Stomach (tissue), 9 donors: ENCODE results near the gene APP. TPM values are rescaled to one million over a fixed set of nuclear protein-coding genes. Genes with fewer than 3 reads are reported as not detected.

Experiments used
- DNase-seq, 2 donors: peaks; one replicate each; pipeline versions ENCODE4 v3.0.0 to v3.0.0-alpha.2; 2013 to 2019
- H3K27ac ChIP-seq, 5 donors: fragments of 200-600 bp in 4 of 5; sonication (generic) in 4 of 5; one replicate each; pipeline ENCODE4 v1.5.1; 2013 to 2019; ENCODE audit warnings: mild to moderate bottlenecking in 1 of 5, moderate library complexity in 1 of 5
- H3K27me3 ChIP-seq, 3 donors: fragments of 200-600 bp; sonication (generic); one replicate each; pipeline ENCODE4 v1.5.1; 2017 to 2019; ENCODE audit warnings: mixed run types in 1 of 3
- H3K36me3 ChIP-seq, 4 donors: fragments of 200-600 bp; sonication (generic); 1 replicate in 3 of 4; 2 replicates in 1 of 4; pipeline ENCODE4 v1.5.1; 2016 to 2019
- H3K4me1 ChIP-seq, 4 donors: fragments of 200-600 bp; sonication (generic); one replicate each; pipeline ENCODE4 v1.5.1; 2016 to 2019
- H3K4me3 ChIP-seq, 4 donors: fragments of 200-600 bp; sonication (generic) in 3 of 4; one replicate each; pipeline ENCODE4 v1.5.1; 2016 to 2019; ENCODE audit warnings: mild to moderate bottlenecking in 1 of 4
- H3K9me3 ChIP-seq, 4 donors: fragments of 200-600 bp; sonication (generic); one replicate each; pipeline ENCODE4 v1.5.1; 2016 to 2019
- CTCF ChIP-seq, 7 experiments: fragments of 450-650 bp in 4 of 7; fragments of 200-600 bp in 3 of 7; sonication (generic) in 3 of 7; IDR thresholded peaks; one replicate each; pipeline ENCODE4 v1.5.1; 2016 to 2019; ENCODE audit warnings: antibody characterized with exemption in 7 of 7, control low read depth in 2 of 7, mild to moderate bottlenecking in 1 of 7
- EP300 ChIP-seq: sonication (generic); formaldehyde crosslinking; IDR thresholded peaks from one replicate; pipeline ENCODE4 v1.6.1; 2017; ENCODE audit warnings: antibody characterized with exemption
- POLR2A ChIP-seq, 4 donors: fragments of 450-650 bp; IDR thresholded peaks; one replicate each; pipeline ENCODE4 v1.6.1; 2016; ENCODE audit warnings: antibody characterized with exemption in 4 of 4, control low read depth in 2 of 4, mild to moderate bottlenecking in 1 of 4, moderate library complexity in 1 of 4
- POLR2AphosphoS5 ChIP-seq, 3 donors: sonication (generic); formaldehyde crosslinking; IDR thresholded peaks; one replicate each; pipeline ENCODE4 v1.6.1; 2016; ENCODE audit warnings: antibody characterized with exemption in 3 of 3
- whole genome bisulfite sequencing, 5 donors: extraction: QIAGEN DNeasy Blood & Tissue Kit in 3 of 5; methylation state at CpG; one replicate each; pipeline versions ENCODE4 v1.1.5 to v1.1.7; 2013 to 2018; 5-methylcytosine and 5-hydroxymethylcytosine counted together
- intact Hi-C: fragments of 100-400 bp; cut with DNase I; formaldehyde crosslinking; loops from one replicate; pipeline ENCODE4 v1.15.1; 2023; ENCODE audit warnings: low total_unique reads
- polyA plus RNA-seq, 3 donors: library from polyadenylated mRNA; stranded (reverse); fragments of 200-250 nt; gene quantifications; one replicate each; pipeline ENCODE4 v1.2.3, GENCODE V29; 2013
- total RNA-seq, 5 donors: library from RNA; depleted of rRNA; stranded (reverse); fragments of >200 nt; gene quantifications; one replicate each; pipeline versions ENCODE4 v1.1.0 to v1.2.3, GENCODE V29; 2014 to 2016
- donor health status: healthy with polysubstance abuse.
- donor health status: Bipolar disorder and iron deficiency.
- donor health status: healthy.

The APP gene
- total and polyA plus RNA-seq, 8 donors = 41.2 to 408 (median 200) TPM

DNA sequence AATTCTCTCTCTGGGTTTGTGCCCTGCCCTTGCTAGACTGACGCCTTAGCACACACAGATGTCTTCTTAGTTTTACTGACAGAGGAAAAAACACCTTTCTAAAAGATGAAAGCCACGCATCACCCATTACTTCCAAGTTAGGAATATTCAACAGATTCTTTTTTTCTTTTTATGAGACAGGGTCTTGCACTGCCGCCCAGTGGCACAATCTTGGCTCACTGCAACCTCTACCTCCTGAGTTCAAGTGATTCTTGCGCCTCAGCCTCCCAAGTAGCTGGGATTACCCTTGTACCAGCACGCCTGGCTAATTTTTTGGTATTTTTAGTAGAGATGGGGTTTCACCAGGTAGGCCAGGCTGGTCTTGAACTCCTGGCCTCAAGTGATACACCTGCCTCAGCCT, 169.2 kb downstream of the APP start:
- H3K4me3 ChIP-seq = no peak overlapping the region
- no peaks in the 10 kb centered on the region for H3K9me3 ChIP-seq
- H3K36me3 ChIP-seq = peaks cover 0 to 21% (median 2%) of the 10 kb centered on the region in 4 donors
- H3K27me3 ChIP-seq = no peaks in the 10 kb centered on the region
- H3K4me1 ChIP-seq = peaks cover 0 to 21% (median 13%) of the 10 kb centered on the region in 4 donors
- WGBS, 5 donors = 91 to 97% (median 96%) methylated on average over 5 of the region's 5 CpGs
- H3K27ac ChIP-seq = no peak overlapping the region
- no peak for DNase-seq
- intact Hi-C loops = no loop called here
- TF ChIP-seq POLR2A (IDR thresholded peaks at IDR 0.05) = no peak
- no peak for TF ChIP-seq CTCF (IDR thresholded peaks at IDR 0.05)
- no peak for TF ChIP-seq POLR2AphosphoS5 (IDR thresholded peaks at IDR 0.05)
- TF ChIP-seq EP300 = no peak

DNA sequence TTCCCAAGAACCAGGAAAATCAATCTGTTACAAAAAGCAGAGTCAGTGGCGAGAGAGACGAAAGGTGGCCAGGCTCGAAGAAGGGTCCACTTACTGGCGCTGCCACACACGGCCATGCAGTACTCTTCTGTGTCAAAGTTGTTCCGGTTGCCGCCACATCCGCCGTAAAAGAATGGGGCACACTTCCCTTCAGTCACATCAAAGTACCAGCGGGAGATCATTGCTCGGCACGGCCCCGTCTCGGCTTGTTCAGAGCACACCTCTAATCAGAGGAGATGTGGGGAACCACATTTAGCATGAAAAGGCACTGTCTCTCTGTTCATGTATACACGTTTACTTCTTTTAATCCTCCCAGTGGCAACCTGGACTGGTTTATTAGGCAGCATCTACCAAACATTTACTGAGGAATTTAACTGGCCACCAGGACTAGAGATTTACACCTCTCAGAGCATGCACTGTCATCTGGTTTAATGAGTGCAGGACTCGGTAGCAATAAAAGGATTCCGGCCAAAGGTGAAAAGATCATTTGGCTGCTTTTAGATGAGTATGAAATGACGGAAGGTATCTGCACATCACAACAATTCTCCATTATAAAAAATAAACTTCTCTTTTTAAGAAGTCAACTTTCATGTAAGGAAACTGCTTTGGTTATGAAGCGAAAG, 170.5 kb downstream of the APP start:
- DNase-seq = no peak
- WGBS, 5 donors = 79 to 91% (median 86%) methylated on average over 19 of the region's 19 CpGs

DNA sequence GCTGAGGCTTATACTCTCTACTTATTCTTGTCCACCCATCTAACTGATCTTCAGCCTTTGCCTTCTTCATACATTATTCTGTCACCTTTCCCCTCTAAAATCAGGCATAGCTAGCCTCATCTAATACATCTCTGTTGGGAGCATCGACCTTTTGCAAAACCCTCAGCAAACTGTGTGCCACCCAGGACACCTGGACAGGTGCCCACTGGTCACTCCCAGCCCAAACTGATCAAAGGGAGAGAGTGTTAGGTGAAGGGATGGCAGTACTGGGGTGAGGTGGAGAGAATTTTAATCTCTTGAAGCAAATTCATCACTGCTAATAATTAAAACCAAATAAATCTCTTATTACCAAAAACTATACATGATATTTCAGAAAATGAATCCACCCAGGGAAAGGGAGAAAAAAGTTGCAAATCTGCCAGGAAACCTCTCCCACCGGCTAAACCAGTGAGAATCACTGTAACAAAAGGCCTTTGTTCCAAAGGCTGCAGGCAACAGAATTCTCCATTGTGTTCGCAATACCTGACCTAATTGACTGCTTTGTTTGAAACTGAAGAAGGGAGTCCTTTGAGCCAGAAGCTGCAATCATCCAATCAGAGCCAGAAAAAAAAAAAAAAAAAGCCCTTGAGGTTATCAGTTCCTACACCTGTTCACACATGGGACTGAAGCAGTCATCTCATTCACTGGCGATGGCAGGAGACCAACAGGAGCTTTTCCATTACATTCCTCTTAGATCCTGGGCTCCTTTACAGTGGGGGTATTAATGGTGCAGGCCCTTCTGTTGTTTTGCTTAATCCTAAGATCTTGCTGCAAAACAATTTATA, 172.6 kb downstream of the APP start:
- DNase-seq = peak; percentile 81 to 82
- H3K9me3 ChIP-seq = no peaks in the 10 kb centered on the region
- intact Hi-C loops = no loop called here
- H3K27ac ChIP-seq = peak overlapping the region; percentile 69 to 82 (median 73)
- H3K4me1 ChIP-seq = peaks cover 0 to 27% (median 18%) of the 10 kb centered on the region in 4 donors
- WGBS, 5 donors = 30 to 48% (median 42%) methylated on average over 4 of the region's 4 CpGs
- TF ChIP-seq EP300 (no peak), POLR2AphosphoS5 (IDR thresholded peaks at IDR 0.05) (peak in 1 of 3 donors; percentile 23), CTCF (IDR thresholded peaks at IDR 0.05) (no peak), POLR2A (IDR thresholded peaks at IDR 0.05) (no peak)
- H3K4me3 ChIP-seq = no peak overlapping the region
- no peaks in the 10 kb centered on the region for H3K27me3 ChIP-seq
- H3K36me3 ChIP-seq = peaks cover 0 to 18% (median 9%) of the 10 kb centered on the region in 4 donors

More for the DNA sequence above, 170.5 kb downstream of the APP start:
- TF ChIP-seq EP300 (no peak), CTCF (IDR thresholded peaks at IDR 0.05) (no peak), POLR2A (IDR thresholded peaks at IDR 0.05) (no peak), POLR2AphosphoS5 (IDR thresholded peaks at IDR 0.05) (no peak)
- Histone ChIP-seq H3K27me3 (no peaks in the 10 kb centered on the region), H3K4me1 (peaks cover 0 to 21% (median 13%) of the 10 kb centered on the region in 4 donors), H3K36me3 (peaks cover 0 to 21% (median 5%) of the 10 kb centered on the region in 4 donors), H3K9me3 (no peaks in the 10 kb centered on the region), H3K27ac (peak overlapping the region in 1 of 5 donors; percentile 82), H3K4me3 (no peak overlapping the region)
- intact Hi-C loops = no loop called here

- intact Hi-C loops = no loop called here
- H3K4me3 ChIP-seq = no peak overlapping the region
Measured at GRCh38 chr21:25995278-25995677, 175.3 kb downstream of the APP start.

More at GRCh38 chr21:25995278-25995677, 175.3 kb downstream of the APP start:
- Histone ChIP-seq H3K27me3 (no peaks in the 10 kb centered on the region), H3K4me1 (peaks cover 0 to 27% (median 18%) of the 10 kb centered on the region in 4 donors), H3K9me3 (no peaks in the 10 kb centered on the region), H3K27ac (no peak overlapping the region), H3K36me3 (peaks cover 0 to 18% (median 9%) of the 10 kb centered on the region in 4 donors)
- DNase-seq = no peak
- WGBS, 5 donors = 86 to 92% (median 90%) methylated on average over 9 of the region's 9 CpGs
- no peak for TF ChIP-seq EP300
- no peak for TF ChIP-seq POLR2A (IDR thresholded peaks at IDR 0.05)
- no peak for TF ChIP-seq CTCF (IDR thresholded peaks at IDR 0.05)
- TF ChIP-seq POLR2AphosphoS5 (IDR thresholded peaks at IDR 0.05) = no peak
